Upper lobe of left lung (tissue), 4 donors: ENCODE data around the gene DHODH.

Source experiments
- CTCF ChIP-seq, 6 experiments: fragments of 450-650 bp in 4 of 6; fragments of 200-600 bp in 2 of 6; sonication (generic) in 2 of 6; IDR thresholded peaks; one replicate each; pipeline ENCODE4 v1.5.1; 2016 to 2019; ENCODE audit warnings: antibody characterized with exemption in 6 of 6
- POLR2A ChIP-seq, 4 donors: fragments of 450-650 bp; IDR thresholded peaks; one replicate each; pipeline ENCODE4 v1.5.1; 2016 to 2017; ENCODE audit warnings: antibody characterized with exemption in 4 of 4, mild to moderate bottlenecking in 2 of 4

DNA sequence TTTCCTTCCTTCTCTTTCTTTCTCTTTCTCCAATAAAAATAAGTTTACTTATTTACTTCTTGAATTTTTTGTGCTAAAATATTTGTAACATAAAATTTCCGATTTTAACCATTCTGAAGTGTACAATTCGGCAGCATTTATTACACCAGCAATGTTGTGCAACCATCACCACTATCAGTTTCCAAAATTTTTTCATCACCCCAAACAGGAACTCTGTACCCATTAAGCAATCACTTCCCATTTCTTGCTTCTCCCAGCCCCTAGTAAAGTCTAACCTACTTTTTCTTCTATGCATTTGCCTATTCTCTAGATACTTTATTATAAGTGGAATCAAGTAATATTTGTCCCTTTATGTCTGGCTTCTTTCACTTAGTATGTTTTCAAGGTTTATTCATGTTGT, 43.3 kb downstream of the DHODH start:
- TF ChIP-seq CTCF (IDR thresholded peaks at IDR 0.05) = no peak
- no peak for TF ChIP-seq POLR2A (IDR thresholded peaks at IDR 0.05)
